ENCODE results near the gene FLT3. TPM values are rescaled to one million over a fixed set of nuclear protein-coding genes. Genes with fewer than 3 reads are reported as not detected.

FLT3 gene
- total and polyA plus RNA-seq, 5 donors from 2014 or later: 0.39 TPM; not detected in 4

DNA sequence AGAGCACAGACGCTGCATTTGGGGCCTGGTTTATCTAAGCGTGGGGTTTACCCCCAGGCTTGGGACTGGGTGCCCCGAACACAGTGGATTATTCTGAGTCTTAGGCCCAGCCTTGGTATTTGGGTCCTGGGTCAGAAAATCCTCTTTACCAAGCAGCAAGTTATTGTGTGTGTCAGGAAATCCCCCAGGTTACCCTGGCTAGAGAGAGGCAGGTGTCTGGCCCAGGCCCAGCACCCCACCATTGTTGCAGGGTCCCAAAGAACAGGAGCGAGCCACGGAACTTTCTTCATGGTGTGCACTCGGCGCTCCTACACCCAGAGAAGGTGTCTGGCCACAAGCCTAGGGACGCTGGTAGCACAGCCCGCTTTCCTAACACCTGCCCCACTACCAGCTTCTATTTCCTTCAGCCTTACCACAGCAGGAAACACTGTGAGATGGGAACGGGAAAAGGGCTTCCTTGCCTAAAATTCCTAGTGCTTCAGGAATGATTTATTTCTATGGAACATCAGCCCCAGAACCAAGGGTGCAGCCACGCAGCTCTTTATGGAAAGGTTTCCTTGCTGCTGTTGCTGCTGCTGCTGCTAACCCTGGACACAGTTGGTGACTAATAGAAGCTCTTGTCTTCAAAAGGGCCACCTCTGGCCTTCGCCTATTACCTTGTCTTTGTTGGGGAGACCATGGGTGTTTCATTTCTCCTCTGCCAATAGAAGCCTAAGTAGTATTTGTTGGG is 123.8 kb downstream of the FLT3 start:
- peaks cover 0 to 30% (median 17%) of the 10 kb centered on the region in 4 donors for H3K4me1 Mint-ChIP-seq
- H3K27ac ChIP-seq (ENCODE audit: insufficient read depth, low read length, poor library complexity, severe bottlenecking): no peak overlapping the region
- H3K27me3 ChIP-seq (ENCODE audit: control insufficient read depth, insufficient read depth, low read length): peaks cover 36% of the 10 kb centered on the region
- H3K9me3 ChIP-seq (ENCODE audit: control insufficient read depth in 2 of 2, low read length in 2 of 2): no peaks in the 10 kb centered on the region
- H3K4me1 ChIP-seq (ENCODE audit: control insufficient read depth, insufficient read depth, low read length, poor library complexity, severe bottlenecking): peaks cover 14% of the 10 kb centered on the region
- no peak overlapping the region for H3K4me3 Mint-ChIP-seq
- DNase-seq (no peak), ATAC-seq (ENCODE audit: low read depth in 2 of 2) (no peak)
- peaks cover 91% of the 10 kb centered on the region for H3K27me3 Mint-ChIP-seq
- no peaks in the 10 kb centered on the region for H3K36me3 ChIP-seq (ENCODE audit: control insufficient read depth, insufficient read depth, low read length)
- peaks cover 3% of the 10 kb centered on the region for H3K36me3 Mint-ChIP-seq
- no peak overlapping the region for H3K4me3 ChIP-seq (ENCODE audit: low read depth, low read length)
- peaks cover 0 to 5% (median 0%) of the 10 kb centered on the region in 7 donors for H3K9me3 Mint-ChIP-seq
- H3K27ac Mint-ChIP-seq: no peak overlapping the region

DNA sequence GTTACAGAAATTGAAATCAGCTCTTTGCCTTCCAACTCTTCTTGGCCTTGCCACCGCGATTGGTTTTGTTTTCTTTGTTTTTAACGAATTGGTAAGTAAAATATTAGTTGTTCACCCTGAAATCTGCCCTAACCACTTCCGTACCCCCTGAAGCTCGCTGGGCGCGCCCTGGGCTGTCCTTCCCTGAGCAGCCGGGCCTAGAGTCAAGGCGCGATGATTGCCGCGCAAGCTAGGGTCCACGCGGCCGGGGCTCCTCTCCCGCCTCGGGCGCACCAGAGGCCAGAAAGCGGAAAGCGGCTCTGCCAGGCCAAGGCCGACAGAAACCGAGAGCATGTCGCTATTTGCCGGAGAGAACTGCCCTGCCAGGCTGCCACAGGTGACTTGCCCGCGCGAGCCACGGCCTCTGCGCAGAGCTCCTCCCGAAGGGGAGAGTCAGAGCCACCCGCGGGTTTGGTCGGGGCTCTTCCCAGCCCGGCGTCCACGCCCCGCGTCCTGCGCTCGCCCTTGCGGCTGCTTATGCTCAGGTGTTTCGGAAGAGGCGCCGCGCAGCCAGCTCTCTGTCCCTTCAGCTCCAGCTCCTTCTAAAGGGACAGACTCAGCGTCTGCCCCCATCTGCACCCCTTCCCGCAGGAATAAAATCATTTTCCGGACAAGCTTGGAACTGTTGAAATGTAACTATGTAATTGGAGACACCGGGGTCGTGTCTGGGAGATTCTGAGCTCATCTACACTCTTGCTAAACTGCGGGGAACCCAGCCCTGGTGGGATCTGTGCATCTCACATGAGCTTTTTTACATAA is 124.6 kb downstream of the FLT3 start:
- H3K27ac Mint-ChIP-seq: no peak overlapping the region
- H3K27me3 ChIP-seq (ENCODE audit: control insufficient read depth, insufficient read depth, low read length): peaks cover 28% of the 10 kb centered on the region
- H3K4me1 ChIP-seq (ENCODE audit: control insufficient read depth, insufficient read depth, low read length, poor library complexity, severe bottlenecking): peaks cover 14% of the 10 kb centered on the region
- H3K27ac ChIP-seq (ENCODE audit: insufficient read depth, low read length, poor library complexity, severe bottlenecking): no peak overlapping the region
- H3K4me3 Mint-ChIP-seq: no peak overlapping the region
- H3K36me3 ChIP-seq (ENCODE audit: control insufficient read depth, insufficient read depth, low read length): no peaks in the 10 kb centered on the region
- peaks cover under 1% of the 10 kb centered on the region for H3K36me3 Mint-ChIP-seq
- H3K9me3 ChIP-seq (ENCODE audit: control insufficient read depth in 2 of 2, low read length in 2 of 2): no peaks in the 10 kb centered on the region
- peaks cover 0 to 5% (median 0%) of the 10 kb centered on the region in 7 donors for H3K9me3 Mint-ChIP-seq
- peaks cover 89% of the 10 kb centered on the region for H3K27me3 Mint-ChIP-seq
- no peak overlapping the region for H3K4me3 ChIP-seq (ENCODE audit: low read depth, low read length)
- peaks cover 0 to 30% (median 15%) of the 10 kb centered on the region in 4 donors for H3K4me1 Mint-ChIP-seq
- no peak for ATAC-seq (ENCODE audit: low read depth in 2 of 2)
- no peak for DNase-seq

DNA sequence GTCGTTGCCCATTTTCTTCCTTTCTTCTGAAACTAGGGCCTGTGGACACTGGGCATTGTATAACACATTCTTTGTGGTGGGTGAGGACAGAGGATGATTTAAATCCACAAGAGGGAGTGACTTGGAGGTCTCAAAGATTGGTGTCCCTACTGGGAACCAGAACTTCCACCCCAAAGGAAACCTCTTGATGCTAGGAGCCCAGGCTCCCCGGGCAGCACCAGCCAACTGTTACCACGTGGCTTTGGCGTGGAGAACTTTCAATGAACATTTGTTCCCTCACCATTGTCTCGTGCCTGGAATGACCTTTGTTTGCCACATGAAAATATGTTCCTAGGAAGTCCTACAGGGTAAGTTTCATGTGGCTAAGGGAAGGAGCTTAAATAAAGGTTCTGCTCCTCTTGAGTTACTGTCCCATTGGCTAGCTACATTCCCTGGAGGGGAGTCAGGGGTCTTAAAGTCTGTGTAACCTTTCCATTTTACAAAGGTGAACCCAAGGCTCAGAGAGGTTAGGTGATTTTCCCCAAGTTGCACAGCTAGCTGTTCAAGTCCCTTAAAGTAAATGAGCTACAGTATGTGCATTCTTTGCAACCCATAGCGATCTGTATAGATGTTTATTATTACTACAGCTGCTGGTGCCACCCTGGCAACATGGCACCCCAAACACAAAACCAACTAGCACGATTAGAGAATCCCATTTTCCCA is 126.3 kb downstream of the FLT3 start:
- no peak overlapping the region for H3K4me3 Mint-ChIP-seq
- Histone ChIP-seq H3K4me1 (ENCODE audit: control insufficient read depth, insufficient read depth, low read length, poor library complexity, severe bottlenecking) (peaks cover 8% of the 10 kb centered on the region), H3K27ac (ENCODE audit: insufficient read depth, low read length, poor library complexity, severe bottlenecking) (no peak overlapping the region), H3K36me3 (ENCODE audit: control insufficient read depth, insufficient read depth, low read length) (no peaks in the 10 kb centered on the region), H3K4me3 (ENCODE audit: low read depth, low read length) (no peak overlapping the region), H3K9me3 (ENCODE audit: control insufficient read depth in 2 of 2, low read length in 2 of 2) (no peaks in the 10 kb centered on the region), H3K27me3 (ENCODE audit: control insufficient read depth, insufficient read depth, low read length) (peaks cover 29% of the 10 kb centered on the region)
- DNase-seq (no peak), ATAC-seq (ENCODE audit: low read depth in 2 of 2) (no peak)
- H3K4me1 Mint-ChIP-seq: peaks cover 0 to 25% (median 12%) of the 10 kb centered on the region in 4 donors
- H3K27ac Mint-ChIP-seq: no peak overlapping the region
- H3K27me3 Mint-ChIP-seq: peaks cover 93% of the 10 kb centered on the region
- H3K9me3 Mint-ChIP-seq: peaks cover 0 to 5% (median 0%) of the 10 kb centered on the region in 7 donors
- H3K36me3 Mint-ChIP-seq: no peaks in the 10 kb centered on the region

DNA sequence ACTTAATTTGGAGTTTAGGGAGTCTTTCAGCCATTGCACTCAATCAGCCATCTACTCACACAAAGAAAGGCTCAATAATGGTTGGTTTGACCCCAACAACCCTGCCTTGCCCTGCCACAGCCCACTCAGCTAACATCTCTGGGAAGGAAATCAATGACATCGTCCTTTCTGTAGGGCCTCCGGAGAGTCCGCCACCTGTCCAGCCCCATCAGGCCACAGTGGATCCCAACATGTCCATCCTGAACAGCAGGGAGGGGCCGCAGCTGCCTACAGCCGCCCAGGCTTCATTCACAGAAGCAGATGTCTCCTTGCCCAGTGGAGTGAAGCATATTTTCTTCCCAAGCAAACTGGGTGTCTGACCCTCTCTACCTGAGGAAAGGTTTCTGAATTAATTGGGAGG is 127.1 kb downstream of the FLT3 start:
- Histone ChIP-seq H3K4me1 (ENCODE audit: control insufficient read depth, insufficient read depth, low read length, poor library complexity, severe bottlenecking) (peaks cover 6% of the 10 kb centered on the region), H3K36me3 (ENCODE audit: control insufficient read depth, insufficient read depth, low read length) (no peaks in the 10 kb centered on the region), H3K27ac (ENCODE audit: insufficient read depth, low read length, poor library complexity, severe bottlenecking) (no peak overlapping the region), H3K4me3 (ENCODE audit: low read depth, low read length) (no peak overlapping the region), H3K9me3 (ENCODE audit: control insufficient read depth in 2 of 2, low read length in 2 of 2) (no peaks in the 10 kb centered on the region), H3K27me3 (ENCODE audit: control insufficient read depth, insufficient read depth, low read length) (peaks cover 29% of the 10 kb centered on the region)
- H3K4me3 Mint-ChIP-seq: no peak overlapping the region
- no peak for DNase-seq
- ATAC-seq (ENCODE audit: low read depth in 2 of 2): no peak
- H3K27me3 Mint-ChIP-seq: peaks cover 89% of the 10 kb centered on the region
- no peak overlapping the region for H3K27ac Mint-ChIP-seq
- no peaks in the 10 kb centered on the region for H3K36me3 Mint-ChIP-seq
- H3K4me1 Mint-ChIP-seq: peaks cover 0 to 24% (median 12%) of the 10 kb centered on the region in 4 donors
- H3K9me3 Mint-ChIP-seq: peaks cover 0 to 4% (median 0%) of the 10 kb centered on the region in 7 donors

DNA sequence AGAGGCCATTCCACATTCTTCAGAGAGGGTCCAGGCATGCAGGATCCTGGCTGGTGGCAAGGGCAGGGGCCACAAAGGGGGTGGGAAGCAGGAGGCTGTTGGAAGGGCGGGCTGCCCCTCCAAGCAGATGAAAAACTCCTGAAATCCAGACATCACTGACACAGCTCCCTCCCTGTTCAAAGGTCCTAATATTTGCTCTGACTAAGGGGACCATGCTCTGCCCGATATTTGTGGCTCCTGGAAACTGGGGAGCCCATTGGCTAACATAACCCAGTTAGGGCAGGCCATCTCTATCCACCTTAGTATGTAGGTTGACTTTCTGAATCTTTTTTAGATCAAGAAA is 127.9 kb downstream of the FLT3 start:
- H3K27me3 ChIP-seq (ENCODE audit: control insufficient read depth, insufficient read depth, low read length): peaks cover 29% of the 10 kb centered on the region
- DNase-seq: no peak
- H3K27me3 Mint-ChIP-seq: peaks cover 93% of the 10 kb centered on the region
- H3K27ac Mint-ChIP-seq: no peak overlapping the region
- no peaks in the 10 kb centered on the region for H3K36me3 Mint-ChIP-seq
- peaks cover 6% of the 10 kb centered on the region for H3K4me1 ChIP-seq (ENCODE audit: control insufficient read depth, insufficient read depth, low read length, poor library complexity, severe bottlenecking)
- H3K9me3 Mint-ChIP-seq: peaks cover 0 to 4% (median 0%) of the 10 kb centered on the region in 7 donors
- no peak overlapping the region for H3K27ac ChIP-seq (ENCODE audit: insufficient read depth, low read length, poor library complexity, severe bottlenecking)
- no peaks in the 10 kb centered on the region for H3K36me3 ChIP-seq (ENCODE audit: control insufficient read depth, insufficient read depth, low read length)
- no peak for ATAC-seq (ENCODE audit: low read depth in 2 of 2)
- no peaks in the 10 kb centered on the region for H3K9me3 ChIP-seq (ENCODE audit: control insufficient read depth in 2 of 2, low read length in 2 of 2)
- no peak overlapping the region for H3K4me3 Mint-ChIP-seq
- no peak overlapping the region for H3K4me3 ChIP-seq (ENCODE audit: low read depth, low read length)
- peaks cover 0 to 28% (median 14%) of the 10 kb centered on the region in 4 donors for H3K4me1 Mint-ChIP-seq

DNA sequence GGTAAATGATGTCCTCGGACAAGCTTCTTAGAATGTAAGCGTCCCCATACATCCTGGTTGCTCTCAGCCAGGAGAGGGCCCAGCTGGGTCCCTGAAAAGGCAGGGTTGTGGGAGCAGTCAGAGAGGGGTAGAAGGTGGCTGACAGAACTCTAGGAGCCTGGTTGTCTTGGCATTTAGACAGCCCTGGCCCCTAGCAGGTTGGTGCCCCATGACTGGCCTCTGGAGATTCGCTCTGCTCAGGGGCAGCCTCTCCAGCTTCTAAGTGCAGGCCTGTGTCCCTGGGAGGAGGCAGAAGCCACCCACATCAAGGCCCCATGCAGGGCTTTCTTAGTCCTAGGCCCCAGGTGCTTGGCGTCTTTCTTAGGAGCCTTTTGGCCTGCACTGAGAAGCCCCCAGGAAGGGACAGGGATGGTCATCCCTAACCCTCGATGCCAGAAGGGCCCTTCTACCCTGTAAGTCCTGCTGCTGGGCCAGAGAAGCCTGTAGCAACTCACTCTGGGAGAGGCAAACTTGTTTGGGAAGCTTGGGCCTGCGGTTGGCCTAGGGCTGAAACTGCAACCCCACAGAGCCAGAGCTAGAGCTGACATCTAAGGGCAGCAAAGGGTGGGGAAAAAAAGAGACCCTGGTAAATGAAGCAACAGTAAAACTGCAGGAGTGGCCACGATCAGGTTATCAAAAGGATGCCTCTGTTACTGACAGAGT is 128.4 kb downstream of the FLT3 start:
- DNase-seq (no peak), ATAC-seq (ENCODE audit: low read depth in 2 of 2) (no peak)
- Mint-ChIP-seq H3K4me1 (peaks cover 0 to 32% (median 15%) of the 10 kb centered on the region in 4 donors), H3K36me3 (no peaks in the 10 kb centered on the region), H3K4me3 (no peak overlapping the region), H3K27ac (no peak overlapping the region), H3K9me3 (peaks cover 0 to 5% (median 0%) of the 10 kb centered on the region in 7 donors), H3K27me3 (peaks cover 93% of the 10 kb centered on the region)
- Histone ChIP-seq H3K9me3 (ENCODE audit: control insufficient read depth in 2 of 2, low read length in 2 of 2) (no peaks in the 10 kb centered on the region), H3K4me1 (ENCODE audit: control insufficient read depth, insufficient read depth, low read length, poor library complexity, severe bottlenecking) (peaks cover 6% of the 10 kb centered on the region), H3K36me3 (ENCODE audit: control insufficient read depth, insufficient read depth, low read length) (no peaks in the 10 kb centered on the region), H3K27me3 (ENCODE audit: control insufficient read depth, insufficient read depth, low read length) (peaks cover 29% of the 10 kb centered on the region), H3K4me3 (ENCODE audit: low read depth, low read length) (no peak overlapping the region), H3K27ac (ENCODE audit: insufficient read depth, low read length, poor library complexity, severe bottlenecking) (no peak overlapping the region)

DNA sequence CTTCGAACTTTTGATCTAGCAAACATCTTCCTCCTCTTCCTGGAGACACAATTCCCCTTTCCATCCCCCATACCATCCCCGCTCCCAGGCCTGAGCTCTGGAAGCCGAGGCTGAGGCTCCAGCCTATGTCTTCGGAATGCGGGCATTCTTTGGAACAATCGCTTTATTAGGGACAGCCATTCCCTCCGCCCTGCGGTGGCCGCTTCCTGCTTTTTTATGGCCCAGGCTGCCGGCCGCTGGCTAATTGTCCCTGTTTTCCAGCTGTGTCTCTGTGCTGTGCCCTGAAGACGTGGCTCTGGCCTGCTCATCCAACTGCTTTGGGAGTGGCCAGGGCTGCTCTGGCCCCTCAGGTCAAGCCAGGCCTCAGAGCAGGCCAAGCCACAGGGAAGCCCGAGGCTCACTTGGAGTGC is 129.1 kb downstream of the FLT3 start:
- Mint-ChIP-seq H3K4me1 (peaks cover 0 to 33% (median 15%) of the 10 kb centered on the region in 4 donors), H3K36me3 (no peaks in the 10 kb centered on the region), H3K27me3 (peaks cover 93% of the 10 kb centered on the region), H3K27ac (no peak overlapping the region), H3K4me3 (no peak overlapping the region), H3K9me3 (peaks cover 0 to 5% (median 0%) of the 10 kb centered on the region in 7 donors)
- Histone ChIP-seq H3K27ac (ENCODE audit: insufficient read depth, low read length, poor library complexity, severe bottlenecking) (no peak overlapping the region), H3K9me3 (ENCODE audit: control insufficient read depth in 2 of 2, low read length in 2 of 2) (no peaks in the 10 kb centered on the region), H3K36me3 (ENCODE audit: control insufficient read depth, insufficient read depth, low read length) (no peaks in the 10 kb centered on the region), H3K4me3 (ENCODE audit: low read depth, low read length) (no peak overlapping the region), H3K4me1 (ENCODE audit: control insufficient read depth, insufficient read depth, low read length, poor library complexity, severe bottlenecking) (peaks cover 6% of the 10 kb centered on the region), H3K27me3 (ENCODE audit: control insufficient read depth, insufficient read depth, low read length) (peaks cover 23% of the 10 kb centered on the region)
- DNase-seq: no peak
- ATAC-seq (ENCODE audit: low read depth in 2 of 2): no peak
